Measurements from ENCODE around the gene TEC.

The TEC gene

DNA sequence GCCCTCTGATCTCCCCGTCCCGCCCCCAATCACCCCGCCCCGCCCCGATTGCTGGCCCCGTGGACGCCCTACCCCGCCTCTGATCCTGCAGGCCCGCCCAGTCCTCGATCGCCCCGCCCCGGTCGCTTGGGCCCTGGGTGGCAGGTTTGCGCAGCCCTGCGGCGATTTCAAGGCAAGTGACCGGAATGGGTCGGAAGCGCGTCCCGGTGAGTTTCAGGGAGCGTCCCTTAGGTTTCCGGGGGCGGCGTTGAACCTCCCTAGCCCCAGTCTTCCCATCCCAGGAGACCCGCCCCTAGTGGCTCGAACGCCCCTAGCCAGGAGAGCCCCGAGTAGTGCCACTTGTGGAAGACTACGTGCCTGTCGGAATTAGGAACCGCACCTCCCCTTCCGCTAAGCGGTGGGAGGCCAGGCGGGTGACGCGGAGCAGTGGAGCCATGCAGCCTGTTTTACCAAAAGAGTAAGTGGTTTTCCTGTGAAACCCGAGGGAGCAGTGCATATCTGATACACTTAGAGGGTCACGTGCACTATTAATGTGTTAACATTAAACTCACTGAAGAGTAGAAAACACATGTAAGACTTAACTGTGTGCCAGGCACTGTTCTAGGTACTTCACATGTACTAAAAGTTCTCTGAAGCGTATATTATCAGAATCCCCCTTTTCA is 354 bp upstream of the TEC start:
- peak; percentile 65 for DNase-seq (ENCODE audit: low read depth)

- no peak for DNase-seq (ENCODE audit: low read depth)
Observed at GRCh38 chr4:48267574-48267973, 2.1 kb downstream of the TEC start.

DNA sequence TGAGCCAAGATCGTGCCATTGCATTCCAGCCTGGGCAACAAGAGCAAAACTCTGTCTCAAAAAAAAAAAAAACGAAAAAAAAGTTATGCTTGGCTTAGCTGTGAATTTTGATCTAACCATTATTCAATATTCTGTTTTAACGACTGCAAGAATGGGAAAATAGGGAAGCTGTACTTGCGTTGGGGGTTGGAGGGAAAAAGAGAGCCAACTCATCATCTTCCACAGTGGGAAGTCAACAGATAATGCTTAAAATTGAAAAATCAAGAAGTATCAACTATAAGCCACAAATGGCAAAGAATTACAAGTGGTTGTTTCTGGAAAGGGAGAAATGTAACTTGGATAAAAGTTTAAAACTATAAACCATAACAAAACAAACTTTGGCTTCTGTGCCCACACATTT is 2.9 kb downstream of the TEC start:
- no peak for DNase-seq (ENCODE audit: low read depth)

- no peak for DNase-seq (ENCODE audit: low read depth)
Observed at GRCh38 chr4:48262926-48263325, 6.7 kb downstream of the TEC start.

DNA sequence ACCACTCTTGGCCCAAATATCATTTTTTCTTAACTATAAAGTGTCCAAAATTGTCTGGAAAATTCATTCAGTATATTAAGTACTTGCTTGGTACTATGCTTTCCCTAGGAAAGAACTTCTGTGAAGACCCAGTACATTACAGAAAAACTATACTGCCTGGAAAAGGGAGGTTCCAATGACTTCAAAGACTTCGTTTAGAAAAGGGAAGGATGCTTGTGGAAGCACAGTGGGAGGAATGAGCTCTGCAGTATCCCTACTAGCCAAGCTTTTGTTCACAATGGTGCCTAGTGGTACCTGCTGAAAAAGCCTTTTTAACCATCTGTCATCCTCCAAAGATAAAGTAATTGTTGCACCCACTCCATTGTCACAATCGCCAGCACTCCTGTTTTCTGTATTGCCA is 7.2 kb downstream of the TEC start:
- DNase-seq (ENCODE audit: low read depth), result no peak

DNA sequence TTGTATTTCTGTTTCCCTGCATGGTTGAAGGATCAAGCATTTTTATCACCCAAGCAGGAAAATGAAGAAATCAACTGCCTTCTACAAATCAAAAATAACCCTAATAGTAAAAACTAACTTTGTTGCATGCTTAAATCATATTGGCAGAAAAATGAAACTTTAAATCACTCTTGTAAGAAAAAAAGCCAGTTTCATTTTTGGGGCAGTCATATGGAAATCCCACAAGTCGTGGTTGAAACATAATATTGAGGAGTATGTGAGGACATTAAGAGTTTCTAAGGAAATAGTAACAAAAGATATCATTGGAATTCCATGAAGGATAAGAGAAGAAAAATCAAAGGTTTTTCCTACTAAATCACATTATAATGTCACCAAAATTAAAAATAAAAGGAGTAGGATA is 8.4 kb downstream of the TEC start:
- no peak for DNase-seq (ENCODE audit: low read depth)

GRCh38 chr4:48259748-48260147 is 9.9 kb downstream of the TEC start:
- no peak for DNase-seq (ENCODE audit: low read depth)

- no peak for DNase-seq (ENCODE audit: low read depth)
Observed at GRCh38 chr4:48258845-48259397, 10.7 kb downstream of the TEC start.

DNA sequence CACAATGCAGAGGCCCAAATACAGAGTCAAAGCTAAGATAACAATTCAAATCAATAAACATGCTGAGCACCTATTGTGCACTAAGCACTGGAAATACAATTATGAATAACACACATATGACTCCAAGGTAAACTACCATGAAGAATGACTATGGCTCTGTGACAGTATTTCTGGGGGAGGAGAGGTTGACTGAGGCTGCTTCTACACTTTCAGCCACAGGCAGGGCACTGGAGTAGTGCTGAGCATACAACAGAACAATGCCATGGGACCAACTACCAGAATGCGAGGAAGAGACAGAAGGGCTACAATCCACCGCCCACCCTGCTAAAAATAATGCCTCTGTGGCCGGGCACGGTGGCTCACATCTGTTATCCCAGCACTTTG is 13.7 kb downstream of the TEC start:
- DNase-seq (ENCODE audit: low read depth), result no peak

DNA sequence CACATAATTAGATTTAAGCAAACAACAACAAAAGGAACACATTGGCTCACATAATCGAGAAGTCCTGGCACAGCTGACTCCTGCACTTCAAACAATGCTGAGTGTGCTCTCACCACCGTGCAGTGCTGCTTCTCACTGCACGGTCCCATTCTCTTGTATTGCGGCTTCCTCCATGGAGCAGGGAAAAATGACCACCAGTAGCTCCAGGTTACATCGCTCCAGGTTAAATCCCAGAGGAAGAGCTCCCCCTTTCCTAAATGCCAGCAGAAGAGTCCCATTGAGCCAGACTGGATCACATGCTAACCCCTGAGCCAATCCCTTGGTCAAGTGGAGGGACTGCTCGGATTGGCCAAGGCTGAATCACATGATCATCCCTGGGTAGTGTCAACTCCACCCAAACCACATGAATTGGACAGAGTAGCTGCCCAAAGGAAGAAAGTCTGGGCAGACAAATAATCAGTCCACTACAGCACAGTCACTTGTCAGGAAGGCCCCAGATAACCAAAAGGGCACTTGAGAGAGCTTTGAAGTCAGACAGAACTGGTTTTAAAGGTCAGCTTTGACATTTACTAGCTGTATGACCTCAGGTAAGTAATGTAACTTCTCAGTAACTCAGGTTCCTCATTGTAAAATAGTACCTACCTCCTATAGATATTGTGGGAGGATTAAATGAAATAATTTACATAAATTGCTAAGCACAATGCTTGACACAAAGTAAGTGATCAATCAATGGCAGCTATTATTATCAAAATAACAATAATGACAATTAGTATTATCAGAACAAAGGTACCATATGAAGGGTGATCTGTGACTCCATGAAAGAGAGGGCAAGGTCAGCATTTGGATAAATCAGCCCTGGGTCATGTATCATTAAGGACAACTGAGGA is 14.3 kb downstream of the TEC start:
- DNase-seq (ENCODE audit: low read depth), result no peak

DNA sequence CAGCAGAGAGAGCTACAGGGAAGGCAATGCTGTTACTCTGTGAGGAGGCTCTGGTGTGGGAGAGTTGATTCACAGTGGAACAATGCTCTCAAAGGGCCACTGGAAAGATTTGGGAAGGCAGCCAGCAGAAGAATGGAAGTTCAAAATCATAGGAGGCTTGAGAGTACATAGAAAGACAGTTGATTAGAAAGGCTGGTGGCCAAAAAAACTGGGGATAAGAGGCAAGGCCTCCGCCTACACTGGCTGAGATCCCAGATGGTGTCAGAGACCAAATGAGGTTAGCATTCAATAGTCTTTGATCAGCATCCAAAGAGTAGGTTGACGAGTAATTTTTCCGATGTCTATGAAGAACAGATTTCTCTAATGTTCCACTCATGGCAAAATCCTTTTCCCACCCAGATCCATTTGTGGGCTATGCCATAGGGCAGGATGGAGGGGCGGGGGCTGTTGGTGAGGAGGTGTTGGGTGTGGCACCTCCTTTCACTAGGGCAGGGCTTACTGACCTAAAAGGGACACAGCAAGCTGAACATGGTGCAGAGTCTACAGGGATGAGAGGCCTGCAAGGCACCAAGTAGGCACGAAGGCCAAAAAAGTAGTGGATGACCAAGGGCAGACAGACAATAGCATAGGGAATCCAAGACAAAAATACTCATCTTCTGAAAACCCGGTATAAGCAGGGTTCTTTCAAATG is 15.1 kb downstream of the TEC start:
- DNase-seq (ENCODE audit: low read depth), result no peak

DNA sequence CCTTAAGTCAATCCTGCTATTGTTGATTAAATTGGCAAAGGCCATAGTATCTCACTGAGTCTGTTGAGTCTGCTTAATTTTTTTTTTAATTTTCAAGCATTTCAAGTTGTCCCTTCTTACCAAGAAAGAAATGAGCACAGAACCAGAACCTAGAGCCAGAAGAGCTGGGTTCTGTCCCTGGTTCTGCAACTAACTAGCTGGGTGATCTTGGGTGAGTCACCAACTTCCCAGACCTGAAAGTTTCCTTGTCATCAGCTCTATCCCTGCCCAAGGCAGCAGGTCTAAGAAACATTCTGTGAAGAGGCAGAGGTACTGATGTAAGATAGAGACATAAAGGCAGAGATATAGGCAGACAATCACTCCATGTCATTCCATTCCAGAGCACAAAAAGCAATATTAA is 17.3 kb downstream of the TEC start:
- DNase-seq (ENCODE audit: low read depth), result no peak

DNA sequence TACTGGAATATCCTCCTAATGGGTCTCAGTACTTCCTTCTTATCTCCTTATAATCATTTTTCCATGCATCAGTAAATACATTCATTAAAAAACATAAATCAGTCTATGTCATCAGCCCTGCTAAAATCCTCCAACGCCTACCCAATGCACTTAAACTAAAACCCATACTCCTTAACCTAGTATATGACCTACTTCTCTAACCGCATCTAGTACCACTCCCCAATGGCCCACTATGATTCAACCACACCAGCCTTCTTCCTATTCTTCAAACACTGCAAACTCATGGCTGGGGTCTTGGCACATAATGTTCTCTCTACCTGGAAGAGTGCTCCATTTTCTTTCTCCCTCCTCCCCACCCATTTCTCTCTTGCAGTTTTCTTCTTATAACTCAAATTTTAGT is 18.7 kb downstream of the TEC start:
- no peak for DNase-seq (ENCODE audit: low read depth)

GRCh38 chr4:48250343-48250742 is 19.3 kb downstream of the TEC start:
- no peak for DNase-seq (ENCODE audit: low read depth)

DNA sequence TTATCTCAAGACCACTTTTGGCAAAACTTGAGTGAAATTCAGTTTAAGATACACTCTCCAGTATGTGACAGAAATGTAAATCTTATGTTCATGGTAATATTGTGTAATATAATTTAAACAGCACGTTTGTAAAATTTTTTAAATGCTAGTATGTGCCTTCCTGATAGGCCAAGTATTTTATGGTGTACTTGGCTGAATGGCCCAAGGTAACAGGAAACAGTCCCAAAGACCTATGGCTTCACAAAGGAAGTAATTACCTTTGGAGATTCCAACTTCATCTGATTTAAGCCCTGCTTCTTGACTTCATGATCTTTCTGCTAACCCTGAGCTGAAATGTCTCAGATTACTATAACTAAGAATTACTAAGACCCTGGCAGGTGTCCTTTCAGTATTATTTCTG is 20.3 kb downstream of the TEC start:
- DNase-seq (ENCODE audit: low read depth), result no peak

DNA sequence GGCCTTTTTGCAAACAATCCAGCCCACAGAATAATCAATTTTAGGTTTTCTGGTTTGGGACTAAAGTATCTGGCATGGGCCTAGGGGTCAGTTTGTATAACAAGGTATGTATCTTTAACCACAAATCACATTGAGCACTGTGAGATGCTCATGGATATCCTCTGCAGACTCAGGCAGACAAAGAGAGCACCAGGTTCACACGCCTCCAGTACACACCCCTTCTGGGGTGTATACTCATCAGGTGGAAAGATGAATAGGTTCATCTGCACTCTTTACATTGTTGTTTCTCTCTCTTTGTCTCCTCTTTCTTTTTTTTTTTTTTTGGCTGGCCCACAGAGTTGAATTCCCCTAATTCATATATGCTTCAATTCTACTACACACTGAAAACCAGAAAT is 21.1 kb downstream of the TEC start:
- DNase-seq (ENCODE audit: low read depth), result no peak

DNA sequence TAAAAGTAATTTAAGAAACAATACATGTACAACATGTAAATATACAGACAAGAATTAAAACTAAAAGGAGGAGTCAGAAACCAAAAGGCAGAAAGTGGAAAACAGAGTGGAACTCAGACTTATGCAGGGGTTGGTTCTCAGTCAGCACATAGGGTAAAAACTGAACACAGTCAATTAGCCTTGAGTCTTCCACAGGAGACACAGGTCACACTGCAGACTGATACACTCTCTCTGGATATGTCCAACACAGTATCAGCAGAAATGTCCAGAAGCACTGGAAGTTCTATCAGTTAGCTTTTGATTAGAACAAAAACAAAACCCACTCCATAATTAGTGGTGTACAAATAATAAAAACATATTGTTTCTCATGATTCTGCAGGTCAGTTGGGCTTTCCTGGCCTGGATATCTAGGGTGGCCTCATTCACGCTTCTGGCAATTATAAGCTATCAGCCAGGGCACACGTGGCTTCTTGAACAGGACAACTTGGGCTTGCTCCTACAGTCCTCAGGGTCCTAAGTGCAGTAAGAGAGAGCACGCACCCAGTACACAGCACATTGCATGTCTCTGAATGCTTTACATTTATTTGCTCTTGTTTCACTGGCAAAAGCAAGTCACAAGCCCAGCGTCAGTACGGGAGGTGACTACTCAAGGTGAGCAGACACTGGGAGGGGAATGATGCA is 21.6 kb downstream of the TEC start:
- DNase-seq (ENCODE audit: low read depth), result no peak

GRCh38 chr4:48247142-48247877 is 22.3 kb downstream of the TEC start:
- DNase-seq (ENCODE audit: low read depth), result no peak

DNA sequence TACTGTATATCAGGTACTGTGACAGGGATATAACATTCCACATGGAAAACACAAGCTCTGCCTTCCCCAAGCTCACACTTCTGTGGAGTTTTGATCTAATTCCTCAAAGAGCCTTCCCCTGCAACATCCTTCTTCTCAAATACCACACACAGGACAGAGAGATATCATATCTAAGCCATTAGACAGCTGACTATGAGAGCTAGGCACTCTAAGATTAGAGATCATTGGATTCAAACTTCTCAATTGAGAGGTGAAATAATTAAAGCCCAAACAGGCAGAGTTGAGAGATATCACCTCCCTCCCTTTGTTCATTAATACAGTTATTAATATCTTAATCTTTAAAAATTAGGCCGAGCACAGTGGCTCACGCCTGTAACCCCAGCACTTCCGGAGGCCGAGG is 25.0 kb downstream of the TEC start:
- DNase-seq (ENCODE audit: low read depth), result no peak

- DNase-seq (ENCODE audit: low read depth), result no peak
Observed at GRCh38 chr4:48243887-48244286, 25.8 kb downstream of the TEC start.

- DNase-seq (ENCODE audit: low read depth), result no peak
Observed at GRCh38 chr4:48243429-48243828, 26.2 kb downstream of the TEC start.

Measured in T-helper 22 cell (primary cell).